ENCODE measurements around the gene WNK4.

Gene WNK4

GRCh38 chr17:42773290-42774035, 6.9 kb upstream of the WNK4 start, which contains the start of gene VPS25:
VPS25 (plus strand) TSS chr17:42773449; CDS start chr17:42773476, 27 bp downstream.
- DNase-seq: peak; percentile 75

- DNase-seq: no peak
Measured at GRCh38 chr17:42774066-42774745, 6.2 kb upstream of the WNK4 start.

- no peak for DNase-seq
Measured at GRCh38 chr17:42775534-42776098, 4.8 kb upstream of the WNK4 start.

GRCh38 chr17:42778570-42778969, 1.8 kb upstream of the WNK4 start:
- no peak for DNase-seq

- DNase-seq: no peak
Measured at GRCh38 chr17:42779304-42779935, 990 bp upstream of the WNK4 start.

GRCh38 chr17:42780851-42781638, 635 bp downstream of the WNK4 start:
- no peak for DNase-seq

- DNase-seq: no peak
Measured at GRCh38 chr17:42781639-42782165, 1.3 kb downstream of the WNK4 start.

- no peak for DNase-seq
Measured at GRCh38 chr17:42782166-42783061, 2.0 kb downstream of the WNK4 start.

- DNase-seq: no peak
Measured at GRCh38 chr17:42783062-42783790, 2.8 kb downstream of the WNK4 start.

GRCh38 chr17:42783791-42784138, 3.4 kb downstream of the WNK4 start:
- DNase-seq: no peak

- no peak for DNase-seq
Measured at GRCh38 chr17:42784409-42784808, 4.0 kb downstream of the WNK4 start.

- DNase-seq: no peak
Measured at GRCh38 chr17:42784811-42785592, 4.6 kb downstream of the WNK4 start.

GRCh38 chr17:42787266-42787665, 6.9 kb downstream of the WNK4 start:
- no peak for DNase-seq

GRCh38 chr17:42791948-42792347, 11.5 kb downstream of the WNK4 start:
- DNase-seq: no peak

GRCh38 chr17:42792545-42792944, 12.1 kb downstream of the WNK4 start:
- no peak for DNase-seq

GRCh38 chr17:42795061-42795460, 14.7 kb downstream of the WNK4 start:
- DNase-seq: no peak

GRCh38 chr17:42795465-42795864, 15.1 kb downstream of the WNK4 start:
- DNase-seq: no peak

GRCh38 chr17:42796066-42796758, 15.8 kb downstream of the WNK4 start:
- no peak for DNase-seq

Data from activated gamma-delta T cell treated with Interleukin-2 at 50 U/mL for 16 hours (primary cell).